PFSK-1 (cell line): ENCODE measurements around the gene OPN4.

Source experiments
- FOXP2 ChIP-seq: optimal IDR thresholded peaks from 2 replicates; pipeline ENCODE3; 2011; ENCODE audit warnings: borderline replicate concordance, control low read depth, inconsistent platforms; ENCODE audit not compliant: insufficient read depth; ENCODE audit errors: extremely low read length, extremely low read depth
- POLR2AphosphoS5 ChIP-seq: IDR thresholded peaks from 2 replicates; pipeline ENCODE4 v1.6.1; 2012; ENCODE audit warnings: low read depth, mild to moderate bottlenecking, control low read depth, low read length, moderate library complexity
- SIN3A ChIP-seq: IDR thresholded peaks from 2 replicates; pipeline ENCODE4 v1.6.1; 2012; ENCODE audit warnings: mild to moderate bottlenecking, low read length, moderate library complexity, borderline replicate concordance; ENCODE audit not compliant: insufficient read depth
- TAF1 ChIP-seq: IDR thresholded peaks from 2 replicates; pipeline ENCODE4 v1.6.1; 2012; ENCODE audit warnings: low read length, control low read depth, borderline replicate concordance; ENCODE audit not compliant: insufficient read depth
- TF ChIP-seq, protein P1 (sequence below), 2 experiments: IDR thresholded peaks; 2 replicates each; pipeline versions ENCODE4 v1.6.1 to v1.8.0; 2011 to 2012; ENCODE audit warnings: low read depth in 2 of 2, low read length in 2 of 2, control low read depth in 1 of 2, inconsistent platforms in 1 of 2, mild to moderate bottlenecking in 1 of 2, moderate library complexity in 1 of 2; ENCODE audit not compliant: insufficient read depth in 1 of 2

DNA sequence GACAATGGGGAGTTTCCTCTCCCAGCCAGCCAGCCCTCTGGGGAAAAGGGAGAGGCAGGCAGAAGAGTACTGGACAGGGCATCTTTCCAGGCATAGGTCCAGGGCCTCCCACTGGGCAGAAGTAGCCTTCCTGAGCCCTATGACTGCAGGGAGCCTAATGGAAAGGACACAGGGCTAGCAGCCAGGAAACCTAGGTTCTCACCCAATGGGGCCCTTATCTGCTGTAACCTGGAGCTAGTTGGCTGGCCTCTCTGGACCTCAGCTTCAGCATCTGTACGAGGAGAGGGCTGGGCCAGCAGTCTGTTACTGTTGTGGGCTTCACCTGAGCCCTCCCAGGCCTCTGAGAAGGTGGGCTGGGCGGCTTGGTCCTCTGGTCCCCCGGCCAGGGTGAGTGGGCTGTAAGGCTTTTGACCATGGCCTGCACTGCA lies 36.3 kb downstream of the OPN4 start:
- no peak for TF ChIP-seq TAF1
- no peak for TF ChIP-seq POLR2AphosphoS5
- TF ChIP-seq, protein P1, sequence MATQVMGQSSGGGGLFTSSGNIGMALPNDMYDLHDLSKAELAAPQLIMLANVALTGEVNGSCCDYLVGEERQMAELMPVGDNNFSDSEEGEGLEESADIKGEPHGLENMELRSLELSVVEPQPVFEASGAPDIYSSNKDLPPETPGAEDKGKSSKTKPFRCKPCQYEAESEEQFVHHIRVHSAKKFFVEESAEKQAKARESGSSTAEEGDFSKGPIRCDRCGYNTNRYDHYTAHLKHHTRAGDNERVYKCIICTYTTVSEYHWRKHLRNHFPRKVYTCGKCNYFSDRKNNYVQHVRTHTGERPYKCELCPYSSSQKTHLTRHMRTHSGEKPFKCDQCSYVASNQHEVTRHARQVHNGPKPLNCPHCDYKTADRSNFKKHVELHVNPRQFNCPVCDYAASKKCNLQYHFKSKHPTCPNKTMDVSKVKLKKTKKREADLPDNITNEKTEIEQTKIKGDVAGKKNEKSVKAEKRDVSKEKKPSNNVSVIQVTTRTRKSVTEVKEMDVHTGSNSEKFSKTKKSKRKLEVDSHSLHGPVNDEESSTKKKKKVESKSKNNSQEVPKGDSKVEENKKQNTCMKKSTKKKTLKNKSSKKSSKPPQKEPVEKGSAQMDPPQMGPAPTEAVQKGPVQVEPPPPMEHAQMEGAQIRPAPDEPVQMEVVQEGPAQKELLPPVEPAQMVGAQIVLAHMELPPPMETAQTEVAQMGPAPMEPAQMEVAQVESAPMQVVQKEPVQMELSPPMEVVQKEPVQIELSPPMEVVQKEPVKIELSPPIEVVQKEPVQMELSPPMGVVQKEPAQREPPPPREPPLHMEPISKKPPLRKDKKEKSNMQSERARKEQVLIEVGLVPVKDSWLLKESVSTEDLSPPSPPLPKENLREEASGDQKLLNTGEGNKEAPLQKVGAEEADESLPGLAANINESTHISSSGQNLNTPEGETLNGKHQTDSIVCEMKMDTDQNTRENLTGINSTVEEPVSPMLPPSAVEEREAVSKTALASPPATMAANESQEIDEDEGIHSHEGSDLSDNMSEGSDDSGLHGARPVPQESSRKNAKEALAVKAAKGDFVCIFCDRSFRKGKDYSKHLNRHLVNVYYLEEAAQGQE (IDR thresholded peaks at IDR 0.05; ENCODE audit: insufficient read depth in 1 of 2, low read depth in 2 of 2, low read length in 2 of 2): no peak
- no peak for TF ChIP-seq SIN3A
- TF ChIP-seq FOXP2: no peak
